Measurements from ENCODE around the gene NCOA3.

Gene NCOA3

DNA sequence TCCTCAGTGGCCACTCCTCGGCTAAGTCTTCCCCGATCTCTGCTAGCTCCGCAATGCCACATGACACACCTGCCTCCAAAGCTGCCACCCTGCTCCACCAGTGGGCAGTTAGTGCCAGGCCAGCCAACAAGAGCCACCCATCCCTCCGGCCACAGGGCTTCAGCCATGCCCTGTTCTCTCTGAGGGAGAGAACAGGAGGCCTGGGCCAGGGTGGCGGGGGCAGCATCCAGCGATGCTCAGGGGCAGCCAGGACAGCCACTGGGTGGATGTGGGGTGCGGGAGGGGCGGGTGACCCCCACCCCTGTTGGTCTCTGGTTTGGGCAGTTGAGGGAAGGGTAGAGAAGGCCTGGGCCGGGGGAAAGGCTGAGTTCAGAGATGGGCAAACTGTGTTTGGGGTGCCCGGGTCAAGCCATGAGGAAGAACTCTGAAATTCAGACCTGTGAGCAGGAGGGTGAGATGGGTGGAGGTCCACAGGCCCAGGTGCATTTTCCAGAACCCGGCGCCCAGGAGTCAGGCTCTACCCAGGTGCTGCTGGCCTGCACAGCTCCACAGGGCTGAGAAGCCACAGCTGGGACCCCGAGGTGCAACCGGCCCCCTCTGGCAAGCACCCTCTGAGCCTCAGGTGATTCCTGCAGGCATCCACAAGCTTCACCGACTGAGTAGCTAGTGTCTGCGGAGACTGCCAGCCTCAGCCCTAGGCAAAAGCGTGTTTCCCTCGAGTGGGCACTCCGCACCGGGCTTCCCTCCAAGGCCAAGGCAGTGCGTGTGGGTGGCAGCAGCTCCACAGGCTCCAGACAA lies 192.5 kb downstream of the NCOA3 start:
- TF ChIP-seq, protein P1, sequence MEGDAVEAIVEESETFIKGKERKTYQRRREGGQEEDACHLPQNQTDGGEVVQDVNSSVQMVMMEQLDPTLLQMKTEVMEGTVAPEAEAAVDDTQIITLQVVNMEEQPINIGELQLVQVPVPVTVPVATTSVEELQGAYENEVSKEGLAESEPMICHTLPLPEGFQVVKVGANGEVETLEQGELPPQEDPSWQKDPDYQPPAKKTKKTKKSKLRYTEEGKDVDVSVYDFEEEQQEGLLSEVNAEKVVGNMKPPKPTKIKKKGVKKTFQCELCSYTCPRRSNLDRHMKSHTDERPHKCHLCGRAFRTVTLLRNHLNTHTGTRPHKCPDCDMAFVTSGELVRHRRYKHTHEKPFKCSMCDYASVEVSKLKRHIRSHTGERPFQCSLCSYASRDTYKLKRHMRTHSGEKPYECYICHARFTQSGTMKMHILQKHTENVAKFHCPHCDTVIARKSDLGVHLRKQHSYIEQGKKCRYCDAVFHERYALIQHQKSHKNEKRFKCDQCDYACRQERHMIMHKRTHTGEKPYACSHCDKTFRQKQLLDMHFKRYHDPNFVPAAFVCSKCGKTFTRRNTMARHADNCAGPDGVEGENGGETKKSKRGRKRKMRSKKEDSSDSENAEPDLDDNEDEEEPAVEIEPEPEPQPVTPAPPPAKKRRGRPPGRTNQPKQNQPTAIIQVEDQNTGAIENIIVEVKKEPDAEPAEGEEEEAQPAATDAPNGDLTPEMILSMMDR (IDR thresholded peaks at IDR 0.05; ENCODE audit: control insufficient read depth, extremely low read depth, insufficient read depth): no peak
- no peak overlapping the region for H3K4me3 ChIP-seq (ENCODE audit: low read depth, low read length)

DNA sequence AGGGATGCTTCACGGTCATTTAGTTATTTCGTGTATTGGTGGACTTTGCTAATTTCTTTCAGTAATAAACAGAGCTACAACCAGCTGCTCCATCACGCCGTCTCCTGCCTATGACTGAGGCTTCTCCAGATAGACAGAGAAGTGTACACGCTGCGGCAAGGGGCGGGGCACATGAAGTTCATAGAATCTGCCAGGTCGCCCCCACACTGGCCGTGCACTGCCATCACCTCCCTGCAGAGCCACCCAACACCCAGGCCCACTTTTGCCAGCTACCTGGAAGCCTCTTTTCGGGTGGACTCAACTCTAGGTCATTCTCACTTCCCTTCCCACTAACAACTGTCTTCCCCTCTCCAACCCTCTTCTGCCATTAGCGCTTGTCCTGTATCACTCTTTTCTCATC lies 195.2 kb downstream of the NCOA3 start:
- no peak for DNase-seq (ENCODE audit: low read depth)
- no peak overlapping the region for H3K4me3 ChIP-seq (ENCODE audit: low read depth, low read length)
- TF ChIP-seq, protein P1 (IDR thresholded peaks at IDR 0.05; ENCODE audit: control insufficient read depth, extremely low read depth, insufficient read depth): no peak

More for the DNA sequence above, 192.5 kb downstream of the NCOA3 start:
- no peak for DNase-seq (ENCODE audit: low read depth)

DNA sequence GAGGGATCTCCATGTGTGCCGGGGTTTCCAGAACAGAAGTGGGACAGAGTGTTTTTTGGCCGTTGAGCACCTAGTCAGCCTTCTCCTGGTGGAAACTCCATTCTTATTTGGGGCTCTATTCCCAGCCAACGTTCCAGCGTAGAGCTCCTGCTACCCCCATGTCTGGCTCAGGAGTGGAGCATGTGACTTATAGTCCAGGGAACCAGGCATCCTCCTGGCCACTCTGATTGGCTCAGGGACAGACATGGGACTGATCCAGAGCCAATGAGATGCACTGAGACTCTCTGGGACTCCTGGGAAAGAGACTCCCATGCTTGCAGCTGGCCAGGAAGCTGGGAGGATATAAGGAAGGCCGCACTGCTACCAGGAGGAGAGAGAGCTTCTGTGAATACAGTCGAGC lies 196.5 kb downstream of the NCOA3 start:
- H3K4me3 ChIP-seq (ENCODE audit: low read depth, low read length): no peak overlapping the region
- TF ChIP-seq, protein P1 (IDR thresholded peaks at IDR 0.05; ENCODE audit: control insufficient read depth, extremely low read depth, insufficient read depth): no peak
- no peak for DNase-seq (ENCODE audit: low read depth)

DNA sequence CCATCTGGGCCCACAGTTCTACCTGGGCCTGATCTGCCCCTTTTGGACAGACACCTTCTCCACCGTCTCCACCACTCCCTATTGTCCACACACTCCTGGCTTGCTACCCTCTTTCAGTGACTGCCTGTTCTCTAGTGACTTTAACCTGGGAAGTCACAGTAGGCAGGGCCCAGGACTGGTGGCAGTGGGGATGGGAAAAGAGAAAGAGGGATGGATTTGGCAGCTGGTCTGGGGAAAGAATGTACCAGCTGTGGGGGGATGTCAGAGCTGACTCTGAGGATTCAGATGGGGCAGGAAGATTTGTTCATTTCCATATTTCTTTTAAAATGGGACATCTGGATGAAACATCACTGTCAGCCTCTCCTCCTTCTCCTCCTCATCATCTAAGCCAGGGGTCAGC lies 198.1 kb downstream of the NCOA3 start:
- TF ChIP-seq, protein P1 (IDR thresholded peaks at IDR 0.05; ENCODE audit: control insufficient read depth, extremely low read depth, insufficient read depth): no peak
- no peak overlapping the region for H3K4me3 ChIP-seq (ENCODE audit: low read depth, low read length)
- no peak for DNase-seq (ENCODE audit: low read depth)

DNA sequence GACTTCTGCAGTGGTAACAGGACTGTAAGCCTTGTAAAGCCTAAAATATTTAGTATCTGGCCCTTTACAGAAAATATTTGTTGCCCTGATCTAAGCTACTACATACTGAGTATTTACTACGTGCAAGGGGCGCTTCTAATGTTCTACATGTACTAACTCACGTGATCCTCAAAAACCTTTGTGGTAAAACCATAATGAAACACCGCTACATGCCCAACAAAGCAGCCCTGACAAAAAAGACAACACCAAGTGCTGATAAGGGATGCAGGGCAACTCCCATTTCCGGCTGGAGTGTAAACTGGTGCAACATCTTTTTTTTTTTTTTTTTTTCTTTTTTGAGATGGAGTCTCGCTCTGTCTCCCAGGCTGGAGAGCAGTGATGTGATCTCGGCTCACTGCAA lies 198.6 kb downstream of the NCOA3 start:
- no peak for DNase-seq (ENCODE audit: low read depth)
- TF ChIP-seq, protein P1 (IDR thresholded peaks at IDR 0.05; ENCODE audit: control insufficient read depth, extremely low read depth, insufficient read depth): no peak
- H3K4me3 ChIP-seq (ENCODE audit: low read depth, low read length): no peak overlapping the region

DNA sequence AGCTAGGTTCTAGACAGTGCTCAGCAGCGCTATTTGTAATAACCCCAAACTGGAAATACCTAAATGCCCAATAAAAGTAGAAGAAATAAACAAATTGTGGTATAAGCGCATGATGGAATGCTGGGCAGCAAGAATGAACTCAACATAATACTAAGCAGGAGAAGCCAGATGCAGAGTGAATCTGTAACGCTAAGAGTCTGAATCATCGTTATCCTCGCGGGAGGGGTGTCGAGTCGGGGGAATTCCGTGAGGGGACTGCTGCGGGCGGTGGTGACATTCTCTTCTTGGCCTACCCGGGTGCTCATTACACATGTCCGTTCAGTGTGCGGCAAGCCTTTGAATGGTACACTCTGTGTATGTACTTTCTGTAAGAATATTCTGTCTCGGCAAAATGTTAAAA lies 199.9 kb downstream of the NCOA3 start:
- no peak overlapping the region for H3K4me3 ChIP-seq (ENCODE audit: low read depth, low read length)
- no peak for DNase-seq (ENCODE audit: low read depth)
- TF ChIP-seq, protein P1 (IDR thresholded peaks at IDR 0.05; ENCODE audit: control insufficient read depth, extremely low read depth, insufficient read depth): no peak

DNA sequence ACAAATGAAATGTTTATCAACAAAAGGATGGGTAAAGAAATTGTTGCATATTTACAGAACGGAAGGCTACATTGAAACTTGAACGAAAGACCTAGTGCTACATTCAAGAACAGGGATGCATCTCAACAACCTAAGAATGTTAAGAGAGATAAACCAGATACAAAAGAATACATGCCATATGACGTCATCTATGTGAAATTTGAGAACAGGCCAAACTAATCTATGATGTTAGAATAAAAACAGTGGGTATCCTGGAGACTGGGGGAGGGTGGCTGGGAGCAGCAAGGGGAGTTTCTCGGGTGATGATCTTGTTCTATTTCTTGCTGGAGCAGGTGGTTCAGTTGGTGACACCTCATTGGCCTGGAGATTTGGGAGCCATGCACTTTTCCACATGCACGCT lies 202.1 kb downstream of the NCOA3 start:
- TF ChIP-seq, protein P1 (IDR thresholded peaks at IDR 0.05; ENCODE audit: control insufficient read depth, extremely low read depth, insufficient read depth): no peak

More for the DNA sequence above, 202.1 kb downstream of the NCOA3 start:
- DNase-seq (ENCODE audit: low read depth): no peak
- no peak overlapping the region for H3K4me3 ChIP-seq (ENCODE audit: low read depth, low read length)
